HG03095 (cell line): ENCODE measurements around the gene PTPRD.

Experiments
- ATAC-seq: cut with Tn5 transposase; IDR thresholded peaks from one replicate; pipeline ENCODE4 v1.9.1; 2021; ENCODE audit warnings: moderate library complexity; ENCODE audit not compliant: unreplicated experiment

Gene PTPRD

GRCh38 chr9:9917400-9917799 is 695.4 kb downstream of the PTPRD start:
- no peak for ATAC-seq

- ATAC-seq: no peak
Measured at GRCh38 chr9:9914174-9914573, 698.6 kb downstream of the PTPRD start.

- no peak for ATAC-seq
Measured at GRCh38 chr9:9913276-9913832, 699.4 kb downstream of the PTPRD start.

GRCh38 chr9:9912459-9912858 is 700.3 kb downstream of the PTPRD start:
- no peak for ATAC-seq

GRCh38 chr9:9905736-9906135 is 707.1 kb downstream of the PTPRD start:
- ATAC-seq: no peak

GRCh38 chr9:9904041-9904440 is 708.8 kb downstream of the PTPRD start:
- ATAC-seq: no peak

GRCh38 chr9:9901624-9902023 is 711.2 kb downstream of the PTPRD start:
- ATAC-seq: no peak

GRCh38 chr9:9893837-9894236 is 719.0 kb downstream of the PTPRD start:
- ATAC-seq: no peak

GRCh38 chr9:9892217-9892616 is 720.6 kb downstream of the PTPRD start:
- no peak for ATAC-seq

- ATAC-seq: no peak
Measured at GRCh38 chr9:9881692-9882091, 731.1 kb downstream of the PTPRD start.

GRCh38 chr9:9874270-9874669 is 738.5 kb downstream of the PTPRD start:
- no peak for ATAC-seq

GRCh38 chr9:9862235-9862810 is 750.5 kb downstream of the PTPRD start:
- no peak for ATAC-seq

- no peak for ATAC-seq
Measured at GRCh38 chr9:9855177-9856078, 757.4 kb downstream of the PTPRD start.

- no peak for ATAC-seq
Measured at GRCh38 chr9:9847750-9848149, 765.1 kb downstream of the PTPRD start.

GRCh38 chr9:9846557-9846956 is 766.2 kb downstream of the PTPRD start:
- ATAC-seq: peak; percentile 82

GRCh38 chr9:9820436-9820835 is 792.4 kb downstream of the PTPRD start:
- ATAC-seq: no peak

- ATAC-seq: no peak
Measured at GRCh38 chr9:9819886-9820285, 792.9 kb downstream of the PTPRD start.

GRCh38 chr9:9817176-9817575 is 795.6 kb downstream of the PTPRD start:
- ATAC-seq: no peak

- ATAC-seq: no peak
Measured at GRCh38 chr9:9804109-9804508, 808.7 kb downstream of the PTPRD start.

GRCh38 chr9:9799287-9799686 is 813.5 kb downstream of the PTPRD start:
- no peak for ATAC-seq

GRCh38 chr9:9792144-9792857 is 820.5 kb downstream of the PTPRD start:
- no peak for ATAC-seq

GRCh38 chr9:9791611-9792010 is 821.2 kb downstream of the PTPRD start:
- no peak for ATAC-seq
